HepG2 (cell line): ENCODE results near the gene CROCC. TPM values are rescaled to one million over a fixed set of nuclear protein-coding genes. Genes with fewer than 3 reads are reported as not detected.

ENCODE experiments used
- ARHGAP35 ChIP-seq: sonication (generic); formaldehyde crosslinking; IDR thresholded peaks from 2 replicates; pipeline ENCODE4 v1.9.0; 2022; ENCODE audit warnings: mild to moderate bottlenecking, inconsistent platforms, moderate library complexity, missing genetic modification reagents, borderline replicate concordance
- MIXL1 ChIP-seq: IDR thresholded peaks from 2 replicates; pipeline ENCODE4 v1.6.1; 2016
- RBFOX2 ChIP-seq: fragments of 200-400 bp; formaldehyde crosslinking; IDR thresholded peaks from 2 replicates; pipeline ENCODE4 v1.6.1; 2017; ENCODE audit warnings: low read depth, mild to moderate bottlenecking, low read length
- SAP130 ChIP-seq: IDR thresholded peaks from 2 replicates; pipeline ENCODE4 v1.6.1; 2016; ENCODE audit warnings: low read depth
- SP5 ChIP-seq: IDR thresholded peaks from 2 replicates; pipeline ENCODE4 v1.6.1; 2016; ENCODE audit warnings: low read depth, borderline replicate concordance
- TFDP2 ChIP-seq: sonication (generic); formaldehyde crosslinking; IDR thresholded peaks from 2 replicates; pipeline ENCODE4 v1.4.0; 2020; ENCODE audit warnings: missing genetic modification reagents
- XRCC5 ChIP-seq: fragments of 200-400 bp; formaldehyde crosslinking; optimal IDR thresholded peaks from 2 replicates; pipeline ENCODE3; 2017; ENCODE audit warnings: mild to moderate bottlenecking, low read length
- ZNF446 ChIP-seq: sonication (generic); formaldehyde crosslinking; IDR thresholded peaks from 2 replicates; pipeline ENCODE4 v1.5.0; 2020; ENCODE audit warnings: mild to moderate bottlenecking, missing genetic modification reagents
- ZNF546 ChIP-seq: sonication (generic); formaldehyde crosslinking; conservative IDR thresholded peaks from 2 replicates; pipeline ENCODE4 v1.8.1; 2023; ENCODE audit warnings: mild to moderate bottlenecking, missing genetic modification reagents
- ZNF550 ChIP-seq: sonication (generic); formaldehyde crosslinking; IDR thresholded peaks from 2 replicates; pipeline ENCODE4 v1.4.0; 2020; ENCODE audit warnings: mild to moderate bottlenecking, missing genetic modification reagents, borderline replicate concordance
- ZNF629 ChIP-seq: sonication (generic); formaldehyde crosslinking; conservative IDR thresholded peaks from 2 replicates; pipeline ENCODE4 v1.5.0; 2020; ENCODE audit warnings: missing genetic modification reagents
- ZNF687 ChIP-seq: sonication (generic); formaldehyde crosslinking; IDR thresholded peaks from 2 replicates; pipeline ENCODE4 v1.5.1; 2020; ENCODE audit warnings: mild to moderate bottlenecking, missing genetic modification reagents, moderate library complexity
- polyA plus RNA-seq, 8 experiments: library from polyadenylated mRNA; depleted of rRNA in 3 of 8; stranded (reverse) in 7 of 8; unstranded in 1 of 8; fragments of >200 nt; fragmentation: Illumina TruSeq in 4 of 8; extraction: Trizol in 4 of 8; gene quantifications; 2 replicates each; pipeline versions ENCODE4 v1.2.1 to v1.2.3, GENCODE V29; 2011 to 2016; ENCODE audit warnings: low read depth in 4 of 8, missing spikeins in 1 of 8, mixed read lengths in 1 of 8; ENCODE audit not compliant: insufficient read depth in 1 of 8
- total RNA-seq, 5 experiments: library from RNA; depleted of rRNA; stranded (reverse); fragments of >200 nt; fragmentation: Illumina TruSeq; extraction: Trizol; gene quantifications; 2 replicates each; pipeline ENCODE4 v1.2.3, GENCODE V29; 2016; ENCODE audit warnings: low read depth in 1 of 5
- TF ChIP-seq, protein P1 (sequence below): sonication (generic); formaldehyde crosslinking; IDR thresholded peaks from 2 replicates; pipeline ENCODE4 v1.5.0; 2020; ENCODE audit warnings: mild to moderate bottlenecking, missing genetic modification reagents, borderline replicate concordance
- TF ChIP-seq, protein P2 (sequence below): sonication (generic); formaldehyde crosslinking; IDR thresholded peaks from 2 replicates; pipeline ENCODE4 v1.4.0; 2020; ENCODE audit warnings: missing genetic modification reagents, borderline replicate concordance

CROCC gene
- total and polyA plus RNA-seq, 2 of the 13 experiments (the other 11 are each of a cell fraction or from before 2014, with no cell fraction given) = 7.8 to 15.5 TPM

DNA sequence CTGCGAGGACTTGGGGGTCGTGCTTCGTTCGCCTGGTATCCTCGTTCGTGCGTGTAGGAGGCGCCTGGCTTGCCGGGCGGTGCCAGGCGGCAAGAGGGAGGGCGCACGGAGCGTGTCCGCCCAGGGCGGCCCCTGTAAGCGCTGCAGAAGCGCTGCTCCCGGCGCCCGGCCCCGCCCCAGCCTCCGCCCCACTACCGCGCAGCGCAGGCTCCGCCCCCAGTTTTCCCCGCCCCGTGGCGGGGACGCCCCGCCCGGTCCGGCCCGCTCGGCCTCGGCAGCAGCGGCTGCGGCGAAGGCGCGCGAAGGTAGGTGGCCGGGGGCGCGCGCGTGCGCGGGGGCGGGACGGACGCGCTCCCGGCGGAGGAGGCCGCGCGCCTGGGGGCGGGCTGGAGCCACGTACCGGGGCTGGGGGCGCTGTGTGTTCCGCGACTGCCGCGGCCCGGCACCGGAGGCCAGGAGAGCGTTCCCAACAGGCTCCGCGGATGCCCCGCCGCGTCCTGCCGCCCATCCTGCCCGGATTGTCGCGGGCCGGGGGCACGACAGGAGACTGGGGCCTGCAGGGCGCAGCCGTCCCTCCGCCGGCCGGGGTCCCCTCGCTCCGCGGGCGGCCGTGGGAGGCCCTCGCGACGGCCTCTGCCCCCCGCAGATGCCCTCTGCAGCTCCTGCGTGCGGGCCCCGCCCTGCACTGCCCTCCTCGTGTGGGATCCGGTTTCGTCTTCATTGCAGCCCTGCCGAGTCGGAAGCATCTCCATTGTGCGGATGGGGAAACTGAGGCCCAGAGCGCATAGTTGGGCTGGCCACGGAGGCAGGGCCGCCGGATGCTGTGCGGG lies 7.7 kb upstream of the CROCC start (continued):
- TF ChIP-seq, protein P1, sequence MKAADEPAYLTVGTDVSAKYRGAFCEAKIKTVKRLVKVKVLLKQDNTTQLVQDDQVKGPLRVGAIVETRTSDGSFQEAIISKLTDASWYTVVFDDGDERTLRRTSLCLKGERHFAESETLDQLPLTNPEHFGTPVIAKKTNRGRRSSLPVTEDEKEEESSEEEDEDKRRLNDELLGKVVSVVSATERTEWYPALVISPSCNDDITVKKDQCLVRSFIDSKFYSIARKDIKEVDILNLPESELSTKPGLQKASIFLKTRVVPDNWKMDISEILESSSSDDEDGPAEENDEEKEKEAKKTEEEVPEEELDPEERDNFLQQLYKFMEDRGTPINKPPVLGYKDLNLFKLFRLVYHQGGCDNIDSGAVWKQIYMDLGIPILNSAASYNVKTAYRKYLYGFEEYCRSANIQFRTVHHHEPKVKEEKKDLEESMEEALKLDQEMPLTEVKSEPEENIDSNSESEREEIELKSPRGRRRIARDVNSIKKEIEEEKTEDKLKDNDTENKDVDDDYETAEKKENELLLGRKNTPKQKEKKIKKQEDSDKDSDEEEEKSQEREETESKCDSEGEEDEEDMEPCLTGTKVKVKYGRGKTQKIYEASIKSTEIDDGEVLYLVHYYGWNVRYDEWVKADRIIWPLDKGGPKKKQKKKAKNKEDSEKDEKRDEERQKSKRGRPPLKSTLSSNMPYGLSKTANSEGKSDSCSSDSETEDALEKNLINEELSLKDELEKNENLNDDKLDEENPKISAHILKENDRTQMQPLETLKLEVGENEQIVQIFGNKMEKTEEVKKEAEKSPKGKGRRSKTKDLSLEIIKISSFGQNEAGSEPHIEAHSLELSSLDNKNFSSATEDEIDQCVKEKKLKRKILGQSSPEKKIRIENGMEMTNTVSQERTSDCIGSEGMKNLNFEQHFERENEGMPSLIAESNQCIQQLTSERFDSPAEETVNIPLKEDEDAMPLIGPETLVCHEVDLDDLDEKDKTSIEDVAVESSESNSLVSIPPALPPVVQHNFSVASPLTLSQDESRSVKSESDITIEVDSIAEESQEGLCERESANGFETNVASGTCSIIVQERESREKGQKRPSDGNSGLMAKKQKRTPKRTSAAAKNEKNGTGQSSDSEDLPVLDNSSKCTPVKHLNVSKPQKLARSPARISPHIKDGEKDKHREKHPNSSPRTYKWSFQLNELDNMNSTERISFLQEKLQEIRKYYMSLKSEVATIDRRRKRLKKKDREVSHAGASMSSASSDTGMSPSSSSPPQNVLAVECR (CRISPR knock-in tag) = peak; percentile 38; the same call in 1 of the 2 replicates
- TF ChIP-seq SP5 (CRISPR knock-in tag) (peak; percentile 35; the same call in 1 of the 2 replicates), MIXL1 (0 out of 2 replicates have a peak, but pooled peaks have one; percentile 17), ZNF550 (CRISPR knock-in tag) (no peak), ARHGAP35 (CRISPR knock-in tag) (0 out of 2 replicates have a peak, but pooled peaks have one; percentile 38), RBFOX2 (peak; percentile 76), XRCC5 (no peak), ZNF687 (CRISPR knock-in tag) (peak; percentile 89), ZNF629 (CRISPR knock-in tag) (peak; percentile 91), ZNF446 (CRISPR knock-in tag) (0 out of 2 replicates have a peak, but pooled peaks have one; percentile 41), TFDP2 (peak; percentile 49; the same call in 1 of the 2 replicates), ZNF546 (CRISPR knock-in tag) (no peak), SAP130 (CRISPR knock-in tag) (peak; percentile 30)
- TF ChIP-seq, protein P2, sequence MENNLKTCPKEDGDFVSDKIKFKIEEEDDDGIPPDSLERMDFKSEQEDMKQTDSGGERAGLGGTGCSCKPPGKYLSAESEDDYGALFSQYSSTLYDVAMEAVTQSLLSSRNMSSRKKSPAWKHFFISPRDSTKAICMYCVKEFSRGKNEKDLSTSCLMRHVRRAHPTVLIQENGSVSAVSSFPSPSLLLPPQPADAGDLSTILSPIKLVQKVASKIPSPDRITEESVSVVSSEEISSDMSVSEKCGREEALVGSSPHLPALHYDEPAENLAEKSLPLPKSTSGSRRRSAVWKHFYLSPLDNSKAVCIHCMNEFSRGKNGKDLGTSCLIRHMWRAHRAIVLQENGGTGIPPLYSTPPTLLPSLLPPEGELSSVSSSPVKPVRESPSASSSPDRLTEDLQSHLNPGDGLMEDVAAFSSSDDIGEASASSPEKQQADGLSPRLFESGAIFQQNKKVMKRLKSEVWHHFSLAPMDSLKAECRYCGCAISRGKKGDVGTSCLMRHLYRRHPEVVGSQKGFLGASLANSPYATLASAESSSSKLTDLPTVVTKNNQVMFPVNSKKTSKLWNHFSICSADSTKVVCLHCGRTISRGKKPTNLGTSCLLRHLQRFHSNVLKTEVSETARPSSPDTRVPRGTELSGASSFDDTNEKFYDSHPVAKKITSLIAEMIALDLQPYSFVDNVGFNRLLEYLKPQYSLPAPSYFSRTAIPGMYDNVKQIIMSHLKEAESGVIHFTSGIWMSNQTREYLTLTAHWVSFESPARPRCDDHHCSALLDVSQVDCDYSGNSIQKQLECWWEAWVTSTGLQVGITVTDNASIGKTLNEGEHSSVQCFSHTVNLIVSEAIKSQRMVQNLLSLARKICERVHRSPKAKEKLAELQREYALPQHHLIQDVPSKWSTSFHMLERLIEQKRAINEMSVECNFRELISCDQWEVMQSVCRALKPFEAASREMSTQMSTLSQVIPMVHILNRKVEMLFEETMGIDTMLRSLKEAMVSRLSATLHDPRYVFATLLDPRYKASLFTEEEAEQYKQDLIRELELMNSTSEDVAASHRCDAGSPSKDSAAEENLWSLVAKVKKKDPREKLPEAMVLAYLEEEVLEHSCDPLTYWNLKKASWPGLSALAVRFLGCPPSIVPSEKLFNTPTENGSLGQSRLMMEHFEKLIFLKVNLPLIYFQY (CRISPR knock-in tag) = peak; percentile 64; the same call in 1 of the 2 replicates
